ENCODE results near the gene PKP3.
"Not testable (repeated sequence)": the region's sequence is repeated elsewhere in the genome, so short reads cannot be mapped to it uniquely, and the experiment has no call there.

PKP3 gene

DNA sequence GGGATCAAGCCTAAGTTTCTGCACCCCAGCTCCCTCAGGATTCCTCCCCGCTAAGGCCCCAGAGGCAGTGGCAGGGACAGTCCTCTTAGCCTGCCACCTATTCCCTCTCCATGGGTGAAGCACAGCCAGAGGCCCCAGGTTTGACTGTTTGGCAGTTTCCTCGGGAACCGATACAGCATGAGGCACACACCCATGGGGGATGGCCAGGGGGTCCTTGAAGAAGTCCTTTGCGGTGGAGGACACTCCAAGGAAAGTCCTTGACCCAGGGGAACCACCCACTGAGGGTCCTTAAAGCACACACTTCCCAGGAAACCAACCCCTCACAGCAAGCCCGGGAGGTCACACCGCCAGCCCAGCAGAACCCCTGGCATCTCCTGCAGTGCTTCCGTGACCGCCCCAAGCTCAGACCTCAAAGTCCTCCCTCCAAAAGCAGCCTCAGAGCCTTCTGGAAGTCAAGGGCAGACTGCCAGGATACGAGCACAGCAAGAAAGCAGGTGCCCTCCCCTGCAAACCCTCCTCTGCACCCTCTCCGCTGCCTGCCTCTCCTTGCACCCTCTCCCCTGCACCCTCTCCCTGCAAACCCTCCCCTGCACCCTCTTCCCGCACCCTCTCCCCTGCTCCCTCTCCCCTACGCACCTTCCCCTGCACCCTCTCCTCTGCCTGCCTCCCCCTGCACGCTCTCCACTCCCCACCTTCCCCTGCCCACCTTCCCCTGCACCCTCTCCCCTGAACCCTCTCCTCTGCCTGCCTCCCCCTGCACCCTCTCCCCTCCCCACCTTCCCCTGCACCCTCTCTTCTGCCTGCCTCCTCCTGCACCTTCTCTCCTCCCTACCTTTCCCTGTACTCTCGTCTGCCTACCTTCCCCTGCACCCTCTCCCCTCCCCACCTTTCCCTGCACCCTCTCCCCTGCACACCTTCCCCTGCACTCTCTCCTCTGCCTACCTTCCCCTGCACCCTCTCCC, 19.4 kb downstream of the PKP3 start:
- no peak for DNase-seq

DNA sequence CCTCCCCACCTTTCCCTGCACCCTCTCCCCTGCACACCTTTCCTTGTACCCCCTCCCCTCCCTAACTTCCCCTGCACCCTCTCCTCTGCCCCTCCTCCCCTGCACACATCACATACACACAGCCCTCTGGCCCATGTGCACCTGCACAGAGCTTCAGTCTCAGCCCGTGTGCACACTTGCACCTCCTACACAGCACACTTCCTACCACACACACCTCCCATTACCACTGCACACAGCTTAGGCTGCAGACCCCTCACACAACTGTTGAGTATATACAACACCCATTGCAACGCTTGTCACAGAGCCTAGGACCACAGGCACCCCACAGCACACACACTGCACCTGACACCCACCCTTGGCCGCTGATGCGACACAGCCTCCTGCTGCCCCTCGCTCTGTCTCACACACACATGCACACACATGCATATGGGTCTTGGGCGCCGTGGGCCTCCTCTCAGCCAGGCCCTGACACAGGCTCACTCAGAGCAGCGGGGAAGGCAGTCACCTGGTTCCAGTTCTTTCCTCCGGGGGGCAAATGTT, 20.4 kb downstream of the PKP3 start:
- no peak for DNase-seq

DNA sequence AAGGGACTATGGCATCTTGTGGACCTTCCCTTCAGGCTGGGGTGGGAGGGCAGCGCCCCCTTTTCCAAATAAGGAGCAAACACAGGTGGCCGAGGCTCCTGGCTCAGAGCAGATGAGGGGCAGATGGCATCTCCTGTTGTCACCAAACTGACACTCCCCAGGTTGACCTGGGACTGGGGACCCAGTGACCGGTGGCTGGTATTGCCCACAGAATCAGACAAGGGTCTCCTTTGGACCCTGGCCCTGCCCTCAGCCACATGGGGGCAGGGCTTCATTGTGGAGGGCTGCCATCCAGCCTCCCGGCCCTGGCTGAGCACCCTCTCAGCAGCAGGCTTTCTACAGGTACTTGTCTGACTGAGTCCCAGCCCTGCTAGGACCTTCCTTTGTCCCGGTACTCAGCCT, 21.6 kb downstream of the PKP3 start:
- no peak for DNase-seq

DNA sequence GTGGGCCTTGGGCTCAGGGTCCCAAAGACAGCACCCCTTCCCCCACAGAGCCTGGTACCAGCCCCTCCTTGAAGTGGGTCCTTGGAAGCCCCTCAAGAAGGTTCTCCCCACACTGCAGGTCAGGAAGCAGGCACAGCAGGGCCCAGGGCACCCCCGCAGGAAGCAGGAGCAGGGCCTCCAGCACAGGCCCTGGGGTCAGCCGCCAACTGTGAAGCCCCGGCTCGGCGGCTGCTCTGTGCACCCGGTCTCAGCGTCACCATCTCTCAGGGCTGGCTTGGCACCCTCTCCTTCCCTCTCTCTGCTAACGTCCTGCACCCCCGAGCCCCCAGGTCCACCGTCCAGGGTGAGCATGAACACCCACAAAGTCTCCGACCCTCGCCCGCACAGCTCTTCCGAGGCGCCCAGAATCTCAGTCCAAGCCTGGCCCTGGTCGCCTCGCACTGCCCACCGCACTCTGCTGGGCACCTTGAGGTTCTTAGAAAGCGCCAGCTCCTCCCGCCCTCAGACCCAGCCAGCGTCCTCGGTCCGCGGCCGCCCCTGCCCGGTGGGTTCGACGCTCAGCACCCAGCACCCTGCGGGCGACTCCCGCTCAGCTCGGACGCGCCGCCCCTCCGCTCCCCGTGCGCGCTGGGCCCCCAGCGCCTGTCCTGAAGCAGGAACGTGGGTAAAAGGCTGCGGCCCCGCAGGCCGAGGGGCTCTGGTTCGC, 22.2 kb downstream of the PKP3 start:
- DNase-seq: no peak

DNA sequence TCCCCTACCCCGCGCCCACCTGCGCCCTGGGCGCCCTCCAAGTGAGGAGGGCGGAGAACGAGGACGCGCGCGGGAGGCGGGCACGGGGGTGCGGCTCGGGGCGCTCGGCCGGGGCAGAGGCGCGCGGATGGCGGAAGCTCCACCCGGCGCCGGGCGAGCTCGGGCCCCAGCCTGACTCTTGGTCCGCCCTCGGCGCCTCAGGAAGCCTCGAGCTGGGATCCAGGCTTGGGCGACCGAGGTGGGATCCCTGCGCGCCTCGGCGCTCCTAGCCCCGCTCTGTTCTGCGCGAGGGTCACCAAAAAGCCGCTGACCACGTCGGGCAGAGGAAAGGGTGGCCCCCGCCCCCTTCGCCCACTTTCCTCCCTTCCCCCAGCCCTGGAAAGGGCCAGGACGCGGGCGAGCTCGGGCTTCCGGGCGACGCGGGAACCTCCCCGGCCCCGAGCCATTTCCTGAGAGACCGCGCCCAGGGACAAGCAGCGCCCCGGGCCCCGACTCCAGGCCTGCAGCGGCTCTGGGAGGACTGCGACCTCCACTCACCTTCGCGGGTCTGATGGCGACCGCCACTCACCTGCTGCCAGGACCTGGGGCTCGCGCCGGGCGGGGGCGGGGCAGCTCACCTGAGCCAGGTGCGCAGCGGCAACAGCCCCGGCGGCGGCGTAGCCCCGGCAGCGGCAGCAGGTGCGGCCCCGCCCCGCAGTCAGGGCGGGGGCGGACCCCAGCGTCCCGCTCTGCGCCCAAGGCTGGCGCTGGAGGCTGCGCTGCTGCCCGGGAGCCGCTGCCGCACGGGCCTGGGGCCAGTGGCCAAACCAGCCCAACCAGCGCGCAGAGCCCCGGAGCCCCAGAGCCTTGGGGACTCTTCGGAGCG, 23.0 kb downstream of the PKP3 start:
- no peak for DNase-seq

DNA sequence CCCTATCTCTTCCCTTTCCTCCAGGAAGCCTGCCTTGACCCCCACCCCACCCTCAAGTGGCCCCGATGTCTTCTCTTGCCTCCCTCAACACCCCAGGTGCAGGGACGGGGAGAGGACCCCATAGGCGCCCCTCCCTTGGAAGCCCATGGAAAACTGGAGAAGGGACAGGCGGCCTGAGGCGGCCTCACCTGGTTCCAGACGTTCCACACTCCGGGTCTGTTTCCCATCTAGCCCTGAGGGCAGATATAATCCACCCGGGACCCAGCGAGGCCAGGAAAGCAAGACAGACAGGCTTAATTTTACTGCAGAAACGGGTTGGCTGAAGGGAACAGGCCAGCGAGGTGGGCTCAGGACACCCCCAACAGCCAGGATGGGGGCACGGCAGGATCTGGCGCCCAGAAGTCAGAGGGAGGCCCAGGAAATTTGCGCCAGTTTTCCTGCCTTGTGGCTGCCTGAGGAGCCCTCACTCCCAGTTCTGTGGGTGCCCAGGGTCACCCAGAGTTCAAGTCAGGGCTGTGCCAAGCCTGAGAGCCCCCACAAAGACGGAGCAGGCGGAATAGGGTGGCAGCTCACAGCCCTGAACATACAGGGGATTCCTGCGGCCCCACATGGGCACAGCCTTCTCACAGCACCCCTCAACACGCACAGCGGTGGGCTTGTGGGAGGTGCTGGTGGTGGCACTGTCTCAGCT, 23.8 kb downstream of the PKP3 start:
- DNase-seq: no peak

DNA sequence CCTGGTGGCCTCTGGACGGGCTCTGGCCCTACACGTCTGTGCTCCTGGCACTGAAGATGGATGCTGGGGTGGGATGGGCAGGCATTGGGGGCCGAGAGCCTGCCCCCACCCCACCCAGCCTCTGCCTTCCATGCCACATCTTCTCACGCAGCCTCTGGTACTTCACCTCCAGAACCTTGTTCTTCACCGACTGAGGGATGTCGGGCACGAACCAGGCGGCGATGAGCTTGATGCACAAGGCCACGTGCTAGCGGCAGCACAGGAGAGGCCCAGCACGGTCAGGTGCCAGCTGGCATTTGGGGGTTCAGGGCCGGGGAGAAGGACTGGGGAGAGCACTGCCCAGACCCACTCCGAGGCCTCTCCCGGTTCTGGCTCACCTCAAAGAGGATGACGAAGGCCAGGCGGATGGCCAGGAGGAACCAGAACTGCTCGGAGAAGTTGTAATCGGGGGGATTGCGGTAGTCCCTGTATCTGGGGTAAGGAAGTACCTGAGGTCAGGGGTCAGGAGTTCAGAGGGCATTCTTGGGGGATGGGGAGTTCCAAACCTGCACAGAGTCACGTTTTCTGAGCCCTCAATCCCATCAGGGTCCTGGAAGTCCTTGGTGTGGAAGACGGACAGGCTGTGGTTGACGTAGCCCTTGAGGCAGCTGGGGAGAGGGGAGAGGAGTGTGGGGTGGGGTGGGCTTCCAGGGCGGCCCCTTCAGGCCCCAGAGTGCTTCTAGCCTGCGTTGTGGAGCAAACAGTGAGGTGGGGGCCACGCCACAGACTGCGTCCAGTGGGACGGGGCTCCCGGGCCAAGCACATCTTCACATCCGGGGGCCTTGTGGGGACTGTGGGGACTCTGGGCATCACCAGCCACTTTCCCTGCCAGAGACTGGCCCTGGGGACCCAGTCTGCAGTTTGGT, 24.6 kb downstream of the PKP3 start:
- no peak for DNase-seq

DNA sequence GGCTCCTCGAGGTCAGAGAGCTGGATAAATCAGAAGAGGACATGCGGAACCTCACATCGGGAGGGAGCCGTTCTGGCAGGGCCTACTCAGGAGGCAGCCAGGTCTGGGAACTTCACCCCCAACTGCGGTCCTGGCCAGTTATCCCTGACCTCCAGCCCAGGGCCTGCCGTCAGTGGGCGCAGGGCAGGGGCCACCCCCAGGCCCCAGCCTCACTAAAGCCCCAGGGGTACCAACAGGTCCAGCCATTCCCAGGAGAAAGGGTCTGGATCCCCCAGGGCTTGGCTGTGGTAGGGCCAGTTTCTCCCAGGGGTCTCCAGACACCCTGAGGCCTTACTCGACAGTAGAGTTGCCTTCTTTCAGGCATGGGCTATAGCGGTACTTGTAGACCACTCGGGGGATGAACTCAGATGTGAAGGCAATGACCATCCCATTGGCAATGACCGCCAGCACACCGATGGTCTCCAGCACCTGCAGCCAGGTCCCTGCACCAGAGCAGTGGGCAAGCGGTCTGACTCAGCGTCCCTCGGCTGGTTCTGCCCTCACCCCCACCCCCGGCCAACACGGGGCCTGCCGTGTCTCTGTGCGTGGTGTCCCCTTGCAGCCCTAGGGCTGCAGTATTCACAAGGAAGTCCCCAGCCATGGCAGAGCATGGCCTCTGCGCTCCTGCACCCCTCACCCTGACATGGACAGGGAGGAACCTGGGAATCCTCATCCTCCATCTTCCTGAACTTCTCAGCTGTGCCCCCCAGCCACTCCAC, 25.4 kb downstream of the PKP3 start:
- no peak for DNase-seq

DNA sequence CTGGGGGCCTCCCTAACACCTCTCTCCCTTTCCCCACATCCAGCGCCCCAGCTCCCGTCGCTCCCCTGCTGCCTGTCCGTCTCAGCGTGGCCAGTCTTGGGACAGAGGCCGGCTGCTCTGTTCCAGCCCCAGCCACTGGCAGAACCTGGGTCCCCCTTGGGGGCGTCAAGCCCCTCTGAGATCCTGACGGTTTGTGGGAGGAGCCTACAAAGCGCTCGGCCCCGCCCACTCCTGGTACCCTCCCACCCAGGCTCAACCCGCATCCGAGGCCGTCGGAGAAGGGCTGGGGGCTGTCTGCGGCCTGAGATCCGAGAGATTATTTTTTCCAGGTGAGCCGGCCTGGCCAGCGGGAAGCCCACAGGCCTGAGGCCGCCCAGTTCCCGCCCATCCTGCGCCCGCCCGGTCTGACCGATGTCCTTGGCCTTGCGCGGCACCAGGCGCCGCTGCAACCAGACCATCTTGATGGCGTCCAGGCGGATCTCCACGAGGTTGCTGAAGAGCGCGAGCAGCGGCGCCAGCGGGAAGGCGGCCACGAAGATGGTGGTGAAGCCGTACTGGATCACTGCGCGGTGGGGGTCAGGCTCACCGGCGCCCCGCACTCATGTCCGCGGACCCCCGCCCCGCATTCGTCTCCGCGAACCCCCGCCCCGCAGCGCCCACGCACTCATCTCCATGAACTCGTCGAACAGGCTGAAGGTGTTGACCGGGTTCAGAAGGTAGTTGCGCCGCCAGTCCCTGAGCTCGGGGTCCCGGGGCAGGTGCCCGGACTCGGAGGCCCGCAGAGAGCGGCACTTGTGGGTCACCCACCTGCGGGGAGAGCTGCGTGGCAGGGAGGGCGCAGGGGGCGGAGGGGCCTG, 26.3 kb downstream of the PKP3 start:
- no peak for DNase-seq

DNA sequence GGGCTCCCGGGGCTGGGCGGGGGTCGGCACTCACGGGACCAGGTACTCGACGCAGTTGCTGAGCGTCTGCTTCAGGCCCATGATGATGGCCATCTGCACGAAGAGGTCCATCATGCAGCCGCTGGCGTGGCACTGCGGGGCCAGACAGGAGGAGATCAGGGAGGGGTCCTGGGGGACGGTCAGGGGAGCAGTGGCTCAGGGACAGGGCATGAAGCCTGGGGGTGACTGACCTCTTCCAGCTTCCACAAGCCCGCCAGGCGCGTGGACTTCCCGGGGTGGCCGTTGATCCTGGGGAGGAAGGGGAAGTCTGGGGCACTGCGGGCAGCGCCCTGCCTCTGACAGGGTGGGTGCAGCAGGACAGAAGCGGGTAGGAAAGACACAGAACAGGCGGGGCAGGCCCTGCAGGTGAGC, 26.9 kb downstream of the PKP3 start:
- no peak for DNase-seq

DNA sequence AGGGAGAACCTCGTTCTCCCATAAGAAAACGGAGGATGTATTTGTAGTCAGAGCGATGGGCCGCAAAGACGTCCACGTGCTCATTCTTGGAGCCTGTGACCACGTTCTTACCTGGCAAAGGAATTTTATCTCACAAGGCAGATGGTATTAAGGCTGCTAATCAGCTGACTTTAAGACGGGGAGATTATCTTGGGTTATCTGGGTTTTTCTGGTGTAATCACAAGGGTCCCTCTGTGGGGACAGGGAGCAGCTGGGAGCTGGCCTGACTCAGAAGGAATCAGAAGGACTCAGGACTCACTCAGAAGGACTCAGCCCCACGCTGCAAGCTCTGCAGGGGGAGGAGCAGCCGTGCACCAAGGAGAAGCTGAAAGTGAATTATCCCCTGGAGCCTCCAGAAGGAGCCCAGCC, 28.2 kb downstream of the PKP3 start:
- DNase-seq: no peak

DNA sequence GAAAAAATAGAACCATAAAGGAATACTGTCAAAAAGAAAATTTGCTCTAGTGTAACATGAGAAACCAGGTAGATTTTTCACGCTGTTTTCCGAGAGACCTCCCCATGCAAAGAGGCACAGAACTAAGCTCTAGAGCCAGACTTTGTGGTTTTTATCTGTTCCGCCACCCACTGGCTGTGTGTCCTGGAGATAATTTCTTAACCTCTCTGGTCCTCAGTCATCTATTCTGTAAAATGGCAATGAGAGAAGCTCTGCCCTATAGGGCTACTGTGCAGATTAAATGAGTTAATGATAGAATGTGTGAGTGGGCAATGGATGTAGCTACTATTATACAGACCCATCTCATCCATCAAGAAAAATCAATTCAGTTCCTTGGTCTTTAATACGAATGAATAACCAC, 30.2 kb downstream of the PKP3 start:
- DNase-seq: no peak

DNA sequence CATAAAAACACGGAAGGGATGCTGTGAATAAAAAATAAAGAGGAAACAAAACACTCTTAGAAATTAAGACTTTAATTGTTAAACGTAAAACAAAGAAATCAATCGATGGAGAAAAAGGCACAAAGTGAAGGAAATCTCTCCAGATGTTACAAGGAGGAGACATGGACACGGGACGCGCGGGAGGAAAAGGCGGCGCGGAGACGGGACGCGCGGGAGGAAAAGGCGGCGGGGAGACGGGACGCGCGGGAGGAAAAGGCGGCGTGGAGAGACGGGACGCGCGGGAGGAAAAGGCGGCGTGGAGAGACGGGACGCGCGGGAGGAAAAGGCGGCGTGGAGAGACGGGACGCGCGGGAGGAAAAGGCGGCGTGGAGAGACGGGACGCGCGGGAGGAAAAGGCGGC, 30.8 kb downstream of the PKP3 start:
- not testable (repeated sequence) for DNase-seq

DNA sequence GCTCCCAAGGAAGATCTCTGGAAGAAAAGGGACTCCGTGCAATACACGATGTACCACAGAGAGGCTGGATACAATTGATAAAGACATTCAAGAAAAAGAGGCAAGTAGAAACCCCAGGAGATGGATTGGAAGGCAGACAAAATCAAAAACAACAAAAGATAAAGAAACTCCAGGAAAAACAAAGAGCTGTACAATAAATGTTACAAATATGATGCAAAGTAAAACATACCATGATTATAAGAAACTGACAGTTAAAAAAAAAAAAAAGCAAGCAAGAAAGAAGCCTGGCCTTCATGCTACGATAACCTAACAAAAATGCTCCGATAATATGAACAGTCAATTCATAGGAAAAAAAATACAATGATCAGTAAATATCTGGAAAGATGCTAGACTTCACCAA, 31.3 kb downstream of the PKP3 start:
- DNase-seq: no peak

DNA sequence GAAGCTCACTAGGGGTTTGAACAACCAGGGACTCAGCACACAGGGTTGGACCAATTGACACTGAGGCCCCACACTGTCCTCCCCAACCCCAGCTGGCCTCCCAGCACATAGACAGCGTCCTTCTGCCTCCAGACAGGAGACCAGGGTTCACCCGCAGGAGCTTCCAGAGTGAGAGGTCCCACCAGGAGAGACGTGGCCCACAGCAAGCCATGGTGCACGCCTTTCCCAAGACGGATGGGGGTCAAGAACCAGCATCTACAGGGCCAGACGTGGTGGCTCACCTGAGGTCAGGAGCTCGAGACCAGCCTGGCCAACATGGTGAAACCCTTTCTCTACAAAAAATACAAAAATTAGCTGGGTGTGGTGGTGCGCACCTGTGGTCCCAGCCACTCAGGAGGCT, 32.8 kb downstream of the PKP3 start:
- no peak for DNase-seq

DNA sequence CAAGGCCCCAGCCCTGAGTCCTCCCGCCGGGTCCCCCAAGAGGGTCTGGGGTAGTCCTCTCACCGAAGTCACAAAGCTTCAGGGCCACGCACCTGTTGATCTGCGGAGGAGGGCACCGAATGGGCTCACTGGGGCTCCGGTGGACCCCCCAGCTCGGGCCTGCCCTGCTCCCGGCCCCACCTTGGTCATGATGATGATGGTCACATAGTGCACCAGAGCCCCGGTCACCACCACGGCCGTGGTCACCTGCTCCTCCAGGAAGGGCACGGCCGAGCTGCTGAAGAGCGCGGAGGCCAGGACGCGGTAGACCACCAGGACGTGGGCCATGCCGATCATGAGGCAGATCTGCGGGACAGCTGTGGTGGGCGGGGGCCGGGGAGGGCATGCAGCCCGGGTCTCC, 34.3 kb downstream of the PKP3 start:
- no peak for DNase-seq

DNA sequence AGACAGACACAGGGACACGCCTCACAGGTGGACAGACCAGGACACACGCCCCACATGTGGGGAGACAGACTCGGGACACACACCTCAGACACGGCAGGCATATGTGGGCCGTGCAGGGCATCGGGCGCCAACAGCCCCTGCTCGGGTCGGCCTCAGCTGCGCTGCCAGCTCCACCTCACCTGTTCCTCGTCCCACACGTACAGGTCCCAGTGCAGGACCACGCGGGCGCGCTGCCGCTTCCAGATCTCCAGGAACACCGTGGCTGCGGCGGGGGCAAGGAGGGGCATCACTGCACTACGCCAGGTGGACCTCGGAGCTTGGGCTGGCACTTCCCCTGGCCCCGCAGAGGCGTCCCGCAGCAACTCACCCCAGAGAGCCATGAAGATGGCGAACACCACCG, 35.4 kb downstream of the PKP3 start:
- no peak for DNase-seq

DNA sequence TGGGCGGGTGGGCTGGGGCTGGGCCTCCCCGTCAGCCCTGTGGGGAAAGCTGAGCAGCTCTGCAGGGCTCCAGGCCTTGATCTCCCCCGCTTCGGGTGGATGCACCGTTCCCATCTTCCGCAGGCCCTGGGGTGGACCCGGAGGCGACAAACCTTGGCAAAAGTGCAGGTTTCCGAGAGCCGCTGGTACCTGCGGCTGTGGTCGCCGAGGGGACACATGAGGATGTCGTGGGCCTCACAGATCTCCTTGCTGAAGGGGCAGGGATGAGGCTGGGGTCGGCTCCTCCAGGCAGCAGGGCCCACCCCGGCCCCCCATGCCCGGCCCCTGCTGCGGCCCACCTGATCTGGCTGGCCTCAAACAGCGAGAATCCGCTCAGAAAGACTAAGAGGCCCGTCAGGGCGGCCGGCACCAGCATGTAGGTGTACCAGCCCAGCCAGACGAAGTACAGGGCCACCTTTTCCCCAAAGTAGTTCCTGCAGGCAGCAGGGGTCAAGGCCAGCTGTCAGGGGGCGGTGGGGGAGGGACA, 36.0 kb downstream of the PKP3 start:
- no peak for DNase-seq

DNA sequence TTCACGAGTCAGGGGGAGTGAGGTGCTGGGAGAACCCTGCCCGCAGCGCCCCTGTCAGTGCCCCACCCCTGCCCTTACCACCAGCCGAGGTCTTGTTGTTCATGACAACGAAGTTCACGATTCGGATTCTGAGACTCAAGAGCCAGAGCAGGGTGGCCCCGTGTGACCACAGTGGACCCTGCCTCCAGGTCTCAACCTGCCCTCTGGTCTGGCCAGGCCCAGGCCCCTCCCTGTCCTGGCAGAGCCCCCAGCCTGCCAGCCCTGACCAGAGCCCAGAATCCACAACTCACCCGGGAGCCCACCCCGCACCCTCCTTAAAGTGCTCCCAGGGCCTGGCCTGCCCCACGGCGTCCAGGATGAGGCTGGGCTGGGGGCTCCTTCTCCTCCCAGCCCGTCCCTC, 37.9 kb downstream of the PKP3 start:
- DNase-seq: no peak
